GM23248 (cell line): ENCODE results near the gene UBE2C. TPM values are rescaled to one million over a fixed set of nuclear protein-coding genes. Genes with fewer than 3 reads are reported as not detected.

Experiments used
- DNase-seq: peaks from one replicate; pipeline ENCODE4 v3.0.0-alpha.2; 2015
- H2AFZ ChIP-seq: fragments of 200-600 bp; sonication (generic); 2 replicates; pipeline ENCODE4 v1.6.1; 2016; ENCODE audit warnings: antibody characterized with exemption
- H3F3A ChIP-seq: fragments of 200-600 bp; sonication (generic); 2 replicates; pipeline ENCODE4 v1.6.1; 2016; ENCODE audit warnings: mild to moderate bottlenecking, antibody characterized with exemption, mixed run types; ENCODE audit not compliant: insufficient read depth
- H3K27ac ChIP-seq: fragments of 200-600 bp; sonication (generic); 2 replicates; pipeline ENCODE4 v1.5.1; 2016; ENCODE audit warnings: mild to moderate bottlenecking
- H3K27me3 ChIP-seq: fragments of 200-600 bp; sonication (generic); replicated peaks from 2 replicates; pipeline ENCODE4 v1.6.1; 2016; ENCODE audit warnings: mild to moderate bottlenecking; ENCODE audit not compliant: insufficient read depth
- H3K36me3 ChIP-seq: fragments of 200-600 bp; sonication (generic); 2 replicates; pipeline ENCODE4 v1.6.1; 2016; ENCODE audit warnings: low read depth, mild to moderate bottlenecking
- H3K4me1 ChIP-seq: fragments of 200-600 bp; sonication (generic); 2 replicates; pipeline ENCODE4 v1.6.1; 2016; ENCODE audit warnings: mild to moderate bottlenecking; ENCODE audit not compliant: insufficient read depth
- H3K4me2 ChIP-seq: fragments of 200-600 bp; sonication (generic); one replicate; pipeline ENCODE4 v1.6.1; 2016; ENCODE audit warnings: mild to moderate bottlenecking; ENCODE audit not compliant: unreplicated experiment
- H3K4me3 ChIP-seq: fragments of 200-600 bp; sonication (generic); 2 replicates; pipeline ENCODE4 v1.5.1; 2016; ENCODE audit warnings: mild to moderate bottlenecking
- H3K79me2 ChIP-seq: fragments of 200-600 bp; sonication (generic); 2 replicates; pipeline ENCODE4 v1.6.1; 2016; ENCODE audit warnings: mild to moderate bottlenecking; ENCODE audit not compliant: insufficient read depth
- H3K9ac ChIP-seq: fragments of 200-600 bp; sonication (generic); 2 replicates; pipeline ENCODE4 v1.6.1; 2016; ENCODE audit warnings: mild to moderate bottlenecking
- H3K9me2 ChIP-seq: fragments of 200-600 bp; sonication (generic); 2 replicates; pipeline ENCODE4 v1.6.1; 2016; ENCODE audit warnings: mixed run types, mild to moderate bottlenecking, moderate library complexity; ENCODE audit not compliant: insufficient read depth
- H3K9me3 ChIP-seq: fragments of 200-600 bp; sonication (generic); one replicate; pipeline ENCODE4 v1.6.1; 2017; ENCODE audit warnings: low read depth
- H4K20me1 ChIP-seq: fragments of 200-600 bp; sonication (generic); 2 replicates; pipeline ENCODE4 v1.6.0; 2016; ENCODE audit not compliant: insufficient read depth
- EZH2 ChIP-seq: fragments of 200-600 bp; sonication (generic); IDR thresholded peaks from 2 replicates; pipeline ENCODE4 v1.6.1; 2018; ENCODE audit warnings: antibody characterized with exemption, mild to moderate bottlenecking; ENCODE audit not compliant: insufficient read depth, poor library complexity, severe bottlenecking
- EZH2phosphoT487 ChIP-seq: fragments of 200-600 bp; sonication (generic); IDR thresholded peaks from 2 replicates; pipeline ENCODE4 v1.6.1; 2018; ENCODE audit warnings: antibody characterized with exemption, moderate library complexity, mild to moderate bottlenecking, low read depth; ENCODE audit not compliant: insufficient read depth
- WGBS, 2 experiments: methylation state at CpG; one replicate each; pipeline ENCODE4 v1.1.6; 2015 to 2017; ENCODE audit warnings: low lambda C conversion rate in 2 of 2, low coverage in 1 of 2; ENCODE audit errors: missing lambda C conversion rate in 2 of 2; 5-methylcytosine and 5-hydroxymethylcytosine counted together
- in situ Hi-C: fragments of 300-500 bp; cut with MboI; formaldehyde crosslinking; loops from 2 replicates; pipeline ENCODE4 v1.15.0; 2020
- polyA plus RNA-seq: library from polyadenylated mRNA; unstranded; fragments of >200 nt; fragmentation: Nextera tagmentation; extraction: Ambion mirVana; gene quantifications from 2 replicates; pipeline ENCODE4 v1.2.1, GENCODE V29; 2016
- total RNA-seq: library from RNA; depleted of rRNA; stranded (reverse); fragments of >200 nt; shearing (Covaris generic); gene quantifications from 2 replicates; pipeline ENCODE4 v1.2.3, GENCODE V29; 2014

Gene UBE2C
- total and polyA plus RNA-seq, 2 experiments from 2014 or later, result 33.8 to 69.2 TPM

GRCh38 chr20:45823949-45824835, 11.7 kb downstream of the UBE2C start:
- peaks cover 9% of the 10 kb centered on the region; the same call in 1 of the 2 replicates for H3F3A ChIP-seq
- peak overlapping the region; percentile 28 for H3K4me2 ChIP-seq
- peak overlapping the region; percentile 68 for H2AFZ ChIP-seq
- H3K27ac ChIP-seq, result no peak overlapping the region
- peak; percentile 65 for DNase-seq
- in situ Hi-C loops, result loop anchor here (10.0 kb wide), 1 partner anchor 131 kb away; no protein-coding TSS in a partner anchor
- H3K4me1 ChIP-seq, result peaks cover 11% of the 10 kb centered on the region
- no peaks in the 10 kb centered on the region for H3K9me3 ChIP-seq
- no peaks in the 10 kb centered on the region for H3K79me2 ChIP-seq
- H4K20me1 ChIP-seq, result no peaks in the 10 kb centered on the region
- H3K36me3 ChIP-seq, result no peaks in the 10 kb centered on the region
- H3K9ac ChIP-seq, result no peak overlapping the region
- no peaks in the 10 kb centered on the region for H3K9me2 ChIP-seq
- TF ChIP-seq EZH2 (no peak), EZH2phosphoT487 (no peak)
- H3K27me3 ChIP-seq, result no peaks in the 10 kb centered on the region
- WGBS, 2 experiments, result 18 to 21% methylated on average over 54 to 57 of the region's 57 CpGs
- H3K4me3 ChIP-seq, result no peak overlapping the region

- in situ Hi-C loops, result loop anchor here (10.0 kb wide), 1 partner anchor 128 kb away; no protein-coding TSS in a partner anchor
- DNase-seq, result peak; percentile 58
- no peaks in the 10 kb centered on the region for H3K79me2 ChIP-seq
- peak overlapping the region; percentile 16 for H3K9ac ChIP-seq
- H3K4me2 ChIP-seq, result no peak overlapping the region
- H4K20me1 ChIP-seq, result no peaks in the 10 kb centered on the region
- no peaks in the 10 kb centered on the region for H3K9me2 ChIP-seq
- peaks cover 11% of the 10 kb centered on the region for H3K4me1 ChIP-seq
- peak overlapping the region; percentile 72 for H2AFZ ChIP-seq
- H3K27ac ChIP-seq, result peak overlapping the region; percentile 33; the same call in 1 of the 2 replicates
- no peaks in the 10 kb centered on the region for H3K27me3 ChIP-seq
- H3K4me3 ChIP-seq, result no peak overlapping the region
- no peaks in the 10 kb centered on the region for H3K36me3 ChIP-seq
- peaks cover 9% of the 10 kb centered on the region; the same call in 1 of the 2 replicates for H3F3A ChIP-seq
- TF ChIP-seq EZH2phosphoT487, result no peak
- no peak for TF ChIP-seq EZH2
- no peaks in the 10 kb centered on the region for H3K9me3 ChIP-seq
- 14 to 16% methylated on average over 6 of the region's 6 CpGs for WGBS, 2 experiments
Measured at GRCh38 chr20:45826381-45827019, 14.1 kb downstream of the UBE2C start.

- Histone ChIP-seq H3K9ac (peak within 1 kb of the TSS; percentile 16), H3F3A (peaks cover 9% of the 10 kb centered on the region; the same call in 1 of the 2 replicates), H3K36me3 (no peaks in the 10 kb centered on the region), H3K79me2 (no peaks in the 10 kb centered on the region), H2AFZ (peak within 1 kb of the TSS; percentile 72), H3K27ac (peak within 1 kb of the TSS; percentile 33; the same call in 1 of the 2 replicates), H3K4me2 (no peak within 1 kb of the TSS), H3K27me3 (no peaks in the 10 kb centered on the region), H4K20me1 (no peaks in the 10 kb centered on the region), H3K9me2 (no peaks in the 10 kb centered on the region), H3K9me3 (no peaks in the 10 kb centered on the region), H3K4me1 (peaks cover 11% of the 10 kb centered on the region), H3K4me3 (no peak within 1 kb of the TSS)
- no peak for DNase-seq
- in situ Hi-C loops, result loop anchor here (10.0 kb wide), 1 partner anchor 128 kb away; no protein-coding TSS in a partner anchor
- TF ChIP-seq EZH2 (no peak), EZH2phosphoT487 (no peak)
- WGBS, 2 experiments, result 88 to 90% methylated on average over 8 of the region's 8 CpGs
Measured at GRCh38 chr20:45827030-45827652, 14.7 kb downstream of the UBE2C start, which contains the start of gene TNNC2. TNNC2 (minus strand) TSS chr20:45827312; CDS start chr20:45827248, 64 bp downstream.

GRCh38 chr20:45827712-45828111, 15.3 kb downstream of the UBE2C start:
- H3K9me2 ChIP-seq, result no peaks in the 10 kb centered on the region
- H3F3A ChIP-seq, result peaks cover 14% of the 10 kb centered on the region; the same call in 1 of the 2 replicates
- H3K36me3 ChIP-seq, result no peaks in the 10 kb centered on the region
- no peak for TF ChIP-seq EZH2
- no peak for TF ChIP-seq EZH2phosphoT487
- H3K27ac ChIP-seq, result no peak overlapping the region
- in situ Hi-C loops, result loop anchor here (10.0 kb wide), 1 partner anchor 127 kb away; no protein-coding TSS in a partner anchor
- no peaks in the 10 kb centered on the region for H3K27me3 ChIP-seq
- peaks cover 14% of the 10 kb centered on the region for H3K4me1 ChIP-seq
- H2AFZ ChIP-seq, result no peak overlapping the region
- H3K79me2 ChIP-seq, result no peaks in the 10 kb centered on the region
- H3K9ac ChIP-seq, result no peak overlapping the region
- no peak overlapping the region for H3K4me3 ChIP-seq
- H3K9me3 ChIP-seq, result no peaks in the 10 kb centered on the region
- 87 to 98% methylated on average over 6 of the region's 6 CpGs for WGBS, 2 experiments
- no peak for DNase-seq
- no peaks in the 10 kb centered on the region for H4K20me1 ChIP-seq
- H3K4me2 ChIP-seq, result no peak overlapping the region
